Measurements from ENCODE around the gene DSC2. TPM values are rescaled to one million over a fixed set of nuclear protein-coding genes. Genes with fewer than 3 reads are reported as not detected.

DSC2 gene
- total and polyA plus RNA-seq, 2 of the 8 experiments (the other 6 are each of a cell fraction or from before 2014, with no cell fraction given) = 4.6 to 39.7 TPM

GRCh38 chr18:31039426-31039825 is 62.8 kb downstream of the DSC2 start:
- Histone ChIP-seq H4K20me1 (replicated peaks in 1 of 2; ENCODE audit: control insufficient read depth in 1 of 2, insufficient read depth in 2 of 2, low read length in 2 of 2) (no peaks in the 10 kb centered on the region), H3K27ac (ENCODE audit: low read depth, low read length) (no peak overlapping the region), H3K9me3 (ENCODE audit: insufficient read depth in 2 of 2, low read depth in 1 of 2, low read length in 1 of 2) (no peaks in the 10 kb centered on the region), H2AK5ac (ENCODE audit: low read depth, low read length) (no peak overlapping the region), H4K91ac (replicated peaks; ENCODE audit: insufficient read length, low read length) (no peak overlapping the region), H3K79me2 (ENCODE audit: control insufficient read depth in 1 of 2, insufficient read depth in 2 of 2, low read length in 2 of 2) (no peaks in the 10 kb centered on the region), H3K4me2 (ENCODE audit: insufficient read depth in 1 of 2, low read depth in 2 of 2, low read length in 2 of 2) (no peak overlapping the region), H3K56ac (replicated peaks; ENCODE audit: insufficient read length, low read depth, low read length) (no peak overlapping the region), H2BK12ac (ENCODE audit: low read depth, low read length) (no peak overlapping the region), H3K4ac (replicated peaks; ENCODE audit: insufficient read length, low read depth, low read length) (no peak overlapping the region), H2BK20ac (ENCODE audit: low read length) (no peak overlapping the region), H3K23me2 (ENCODE audit: low read depth, low read length) (peaks cover 21% of the 10 kb centered on the region), H2BK120ac (replicated peaks; ENCODE audit: low read depth, low read length) (no peak overlapping the region), H3K36me3 (ENCODE audit: control insufficient read depth in 2 of 4, insufficient read depth in 4 of 4, low read length in 3 of 4) (no peaks in the 10 kb centered on the region), H3K23ac (ENCODE audit: insufficient read length) (no peak overlapping the region), H4K8ac (ENCODE audit: extremely low read depth, insufficient read depth, low read length) (no peak overlapping the region), H3K4me3 (ENCODE audit: extremely low read depth in 1 of 4, insufficient read depth in 2 of 4, low read depth in 3 of 4, low read length in 4 of 4) (no peak overlapping the region), H3K18ac (ENCODE audit: extremely low read depth, low read length) (no peak overlapping the region), H3K27me3 (replicated peaks in 1 of 4; ENCODE audit: control insufficient read depth in 3 of 4, extremely low read depth in 1 of 4, insufficient read depth in 3 of 4, low read length in 3 of 4) (peaks cover 25 to 55% (median 44%) of the 10 kb centered on the region in 4 experiments), H2BK15ac (ENCODE audit: low read length) (no peak overlapping the region), H4K5ac (ENCODE audit: insufficient read length, low read depth, low read length) (no peak overlapping the region), H3K79me1 (ENCODE audit: low read depth, low read length) (no peaks in the 10 kb centered on the region), H2BK5ac (ENCODE audit: low read depth, low read length) (no peak overlapping the region), H3K9ac (replicated peaks in 1 of 4; ENCODE audit: extremely low read depth in 1 of 4, low read depth in 3 of 4, low read length in 3 of 4) (no peak overlapping the region), H3K14ac (ENCODE audit: insufficient read length) (no peak overlapping the region), H3K4me1 (replicated peaks in 1 of 4; ENCODE audit: control insufficient read depth in 3 of 4, insufficient read depth in 4 of 4, low read length in 3 of 4) (peaks cover 3 to 13% (median 7%) of the 10 kb centered on the region in 4 experiments; a peak in 5 of 7 replicates), H2AFZ (ENCODE audit: low read length) (no peak overlapping the region)
- ChIA-PET CTCF (ENCODE audit: partially characterized antibody) (no interaction called here), POLR2A (ENCODE audit: partially characterized antibody) (no interaction called here)
- no peak for DNase-seq (ENCODE audit: low read depth in 1 of 2, low spot score in 2 of 2)
- FAIRE-seq = no peak
- WGBS, 2 experiments (ENCODE audit: extremely low coverage in 1 of 2, insufficient coverage in 1 of 2, insufficient read length in 1 of 2, insufficient replicate concordance in 2 of 2, low coverage in 1 of 2, low lambda C conversion rate in 2 of 2, missing lambda C conversion rate in 1 of 2) = 92% methylated on average over 3 of the region's 3 CpGs; no CpG with 5 or more reads in 1 of the 2 experiments
- TF ChIP-seq BCL11A (IDR thresholded peaks at IDR 0.05; ENCODE audit: low read depth in 2 of 2, low read length in 2 of 2) (no peak), TAF1 (IDR thresholded peaks at IDR 0.05; ENCODE audit: low read depth, low read length) (no peak), EP300 (IDR thresholded peaks at IDR 0.05; ENCODE audit: borderline replicate concordance in 1 of 2, low read depth in 2 of 2, low read length in 2 of 2) (no peak), SP1 (IDR thresholded peaks at IDR 0.05; ENCODE audit: low read depth, low read length) (no peak), RNF2 (IDR thresholded peaks at IDR 0.05; ENCODE audit: borderline replicate concordance, low read depth, low read length, missing control alignments, poor library complexity, severe bottlenecking) (no peak), ASH2L (IDR thresholded peaks at IDR 0.05; ENCODE audit: low read length) (no peak), SUZ12 (IDR thresholded peaks at IDR 0.05; ENCODE audit: low read length) (no peak), RBBP5 (IDR thresholded peaks at IDR 0.05; ENCODE audit: borderline replicate concordance, low read depth, low read length) (no peak), SIRT6 (IDR thresholded peaks at IDR 0.05; ENCODE audit: low read length) (no peak), SIX5 (IDR thresholded peaks at IDR 0.05; ENCODE audit: low read depth, low read length) (no peak), POLR2AphosphoS5 (IDR thresholded peaks at IDR 0.05; ENCODE audit: low read depth, low read length) (no peak), CTBP2 (IDR thresholded peaks at IDR 0.05; ENCODE audit: borderline replicate concordance, insufficient read depth, insufficient read length, low read length) (no peak), HDAC2 (IDR thresholded peaks at IDR 0.05; ENCODE audit: borderline replicate concordance in 1 of 2, low read depth in 2 of 2, low read length in 2 of 2) (no peak), SP2 (IDR thresholded peaks at IDR 0.05; ENCODE audit: low read length) (no peak), SRF (IDR thresholded peaks at IDR 0.05; ENCODE audit: low read depth, low read length) (no peak)

Data from H1 (cell line).